Endothelial cell of umbilical vein (primary cell): ENCODE results near the gene SSTR5. TPM values are rescaled to one million over a fixed set of nuclear protein-coding genes. Genes with fewer than 3 reads are reported as not detected.

Source experiments
- BruUV-seq: library from RNA; stranded (reverse); fragments of 400-500 nt; replicated peaks from 2 replicates; lab custom pipeline; 2021; lab: Mats Ljungman, UMichigan
- CTCF ChIA-PET: fragments of 300-600, 350-600 bp; sonication (Branson Sonifier 250); formaldehyde crosslinking; loops from one replicate; lab custom pipeline; 2021; ENCODE audit warnings: antibody characterized with exemption, inconsistent platforms; lab: Charles Lee
- POLR2A ChIA-PET: fragments of 300-600, 350-600 bp; sonication (Branson Sonifier 250); formaldehyde crosslinking; loops from one replicate; lab custom pipeline; 2021; ENCODE audit warnings: antibody characterized with exemption, inconsistent platforms; lab: Charles Lee
- DNase-seq: peaks from one replicate; pipeline ENCODE4 v3.0.0-alpha.2; 2011; ENCODE audit warnings: low read depth, low spot score
- FAIRE-seq: peaks from 2 replicates; lab custom pipeline; 2011; peaks lifted over from hg19 to GRCh38; lab: Jason Lieb, UNC
- H2AFZ ChIP-seq: 2 replicates; pipeline ENCODE4 v1.6.0; 2012; ENCODE audit warnings: low read depth, low read length, control low read depth, inconsistent platforms
- H3K27ac ChIP-seq: 2 replicates; pipeline ENCODE4 v1.5.1; 2011; ENCODE audit warnings: low read depth, mild to moderate bottlenecking, control low read depth, low read length, moderate library complexity; ENCODE audit not compliant: insufficient read depth
- H3K27me3 ChIP-seq, 2 experiments: 2 replicates each; pipeline versions ENCODE4 v1.6.0 to v1.6.1; 2011; ENCODE audit warnings: low read length in 2 of 2, mixed read lengths in 1 of 2; ENCODE audit not compliant: control insufficient read depth in 2 of 2, insufficient read depth in 2 of 2
- H3K36me3 ChIP-seq, 2 experiments: 2 replicates in 1 of 2; 3 replicates in 1 of 2; pipeline ENCODE4 v1.5.1; 2011; ENCODE audit warnings: low read length in 2 of 2, mild to moderate bottlenecking in 1 of 2, moderate library complexity in 1 of 2; ENCODE audit not compliant: control insufficient read depth in 2 of 2, insufficient read depth in 2 of 2; ENCODE audit errors: extremely low read depth in 1 of 2
- H3K4me1 ChIP-seq: 3 replicates; pipeline ENCODE4 v1.5.1; 2011; ENCODE audit warnings: mild to moderate bottlenecking, low read length; ENCODE audit not compliant: control insufficient read depth, insufficient read depth; ENCODE audit errors: extremely low read depth
- H3K4me2 ChIP-seq: 2 replicates; pipeline ENCODE4 v1.6.1; 2011; ENCODE audit warnings: low read length, control low read depth, mixed read lengths; ENCODE audit not compliant: insufficient read depth
- H3K4me3 ChIP-seq, 3 experiments: fragments of 200-600 bp in 1 of 3; sonication (generic), shearing (Covaris generic) in 1 of 3; replicated peaks in 1 of 3; 2 replicates each; pipeline ENCODE4 v1.5.1; 2011 to 2016; ENCODE audit warnings: control low read depth in 3 of 3, low read length in 3 of 3, mild to moderate bottlenecking in 2 of 3, inconsistent platforms in 1 of 3, low read depth in 1 of 3, moderate library complexity in 1 of 3; ENCODE audit not compliant: insufficient read depth in 1 of 3
- H3K79me2 ChIP-seq: 2 replicates; pipeline ENCODE4 v1.6.0; 2012; ENCODE audit warnings: low read length, inconsistent platforms; ENCODE audit not compliant: control insufficient read depth, insufficient read depth
- H3K9ac ChIP-seq: replicated peaks from 2 replicates; pipeline ENCODE3; 2011; ENCODE audit warnings: low read length, control low read depth; ENCODE audit not compliant: insufficient read depth; ENCODE audit errors: extremely low read depth
- H3K9me1 ChIP-seq: replicated peaks from 3 replicates; pipeline ENCODE4 v1.6.0; 2011; ENCODE audit warnings: mild to moderate bottlenecking, low read length; ENCODE audit not compliant: control insufficient read depth, insufficient read depth; ENCODE audit errors: extremely low read depth
- H3K9me3 ChIP-seq: replicated peaks from 2 replicates; pipeline ENCODE4 v1.5.1; 2012; ENCODE audit warnings: low read length, inconsistent platforms; ENCODE audit not compliant: control insufficient read depth, insufficient read depth
- H4K20me1 ChIP-seq: replicated peaks from 2 replicates; pipeline ENCODE3; 2011; ENCODE audit warnings: mild to moderate bottlenecking, low read length; ENCODE audit not compliant: control insufficient read depth, insufficient read depth; ENCODE audit errors: extremely low read depth
- CTCF ChIP-seq, 2 donors: IDR thresholded peaks; 1 replicate in 1 of 2; 2 replicates in 1 of 2; pipeline ENCODE4 v1.5.1; 2011; ENCODE audit warnings: low read length in 2 of 2, mild to moderate bottlenecking in 2 of 2, moderate library complexity in 2 of 2, control low read depth in 1 of 2, inconsistent platforms in 1 of 2, low read depth in 1 of 2; ENCODE audit not compliant: insufficient read depth in 1 of 2; ENCODE audit errors: extremely low read depth in 1 of 2
- EZH2 ChIP-seq: IDR thresholded peaks from 2 replicates; pipeline ENCODE4 v1.6.1; 2012; ENCODE audit warnings: borderline replicate concordance, low read depth, mild to moderate bottlenecking, moderate library complexity, low read length, inconsistent platforms; ENCODE audit not compliant: severe bottlenecking
- FOS ChIP-seq: IDR thresholded peaks from 2 replicates; pipeline ENCODE4 v1.6.1; 2011; ENCODE audit warnings: mild to moderate bottlenecking, low read length, moderate library complexity, borderline replicate concordance; ENCODE audit not compliant: insufficient read depth
- GATA2 ChIP-seq: IDR thresholded peaks from 2 replicates; pipeline ENCODE4 v1.7.0; 2011; ENCODE audit warnings: low read depth, mild to moderate bottlenecking, moderate library complexity, mixed read lengths, low read length; ENCODE audit not compliant: insufficient read length, insufficient read depth
- JUN ChIP-seq: IDR thresholded peaks from 2 replicates; pipeline ENCODE4 v1.6.1; 2011; ENCODE audit warnings: borderline replicate concordance, low read depth; ENCODE audit not compliant: insufficient read length, insufficient read depth
- MAX ChIP-seq: IDR thresholded peaks from 2 replicates; pipeline ENCODE4 v1.6.1; 2011; ENCODE audit not compliant: insufficient read depth, insufficient read length
- MYC ChIP-seq: IDR thresholded peaks from one replicate; pipeline ENCODE4 v1.6.1; 2011; ENCODE audit warnings: mild to moderate bottlenecking, low read depth, low read length
- POLR2A ChIP-seq: IDR thresholded peaks from 2 replicates; pipeline ENCODE4 v1.6.1; 2012; ENCODE audit warnings: low read depth, mild to moderate bottlenecking, control low read depth, low read length
- POLR2AphosphoS5 ChIP-seq: IDR thresholded peaks from 2 replicates; pipeline ENCODE4 v1.6.1; 2012; ENCODE audit warnings: low read depth, mild to moderate bottlenecking, control low read depth, low read length, moderate library complexity; ENCODE audit not compliant: insufficient read depth
- dilution Hi-C: fragments of 300-500 bp; cut with MboI; formaldehyde crosslinking; loops from one replicate; pipeline ENCODE4 v1.15.0; 2019; ENCODE audit warnings: low sequenced_read_pairs; ENCODE audit not compliant: extremely low pct_ligation_motif_present
- intact Hi-C: fragments of 100-400 bp; cut with micrococcal nuclease; formaldehyde crosslinking; loops from one replicate; pipeline ENCODE4 v1.10.0; 2022
- polyA plus RNA-seq, 4 experiments: library from polyadenylated mRNA; depleted of rRNA in 3 of 4; stranded (reverse) in 3 of 4; unstranded in 1 of 4; fragments of >200 nt; gene quantifications; 2 replicates each; pipeline versions ENCODE4 v1.2.1 to v1.2.3, GENCODE V29; 2011 to 2012; ENCODE audit warnings: missing spikeins in 1 of 4
- total RNA-seq: library from RNA; stranded (reverse); gene quantifications from 2 replicates; pipeline ENCODE4 v1.2.3, GENCODE V29; 2021

SSTR5 gene
- total and polyA plus RNA-seq, 2 donors (not counting 3 experiments of a cell fraction or from before 2014, with no cell fraction given): 0.24 to 0.52 TPM

GRCh38 chr16:1122398-1122765 lies 49.8 kb downstream of the SSTR5 start:
- no peaks in the 10 kb centered on the region for H3K9me1 ChIP-seq
- H3K9me3 ChIP-seq: no peaks in the 10 kb centered on the region
- dilution Hi-C loops: no loop called here
- no peaks in the 10 kb centered on the region for H3K79me2 ChIP-seq
- no peaks in the 10 kb centered on the region for H3K4me1 ChIP-seq
- BruUV-seq: no TSS peak
- ChIA-PET POLR2A (no interaction called here), CTCF (no interaction called here)
- intact Hi-C loops: no loop called here
- H3K27ac ChIP-seq: no peak overlapping the region
- DNase-seq (no peak), FAIRE-seq (no peak)
- no peaks in the 10 kb centered on the region for H3K27me3 ChIP-seq
- H4K20me1 ChIP-seq: no peaks in the 10 kb centered on the region
- H3K4me3 ChIP-seq: no peak overlapping the region
- TF ChIP-seq EZH2 (no peak), POLR2AphosphoS5 (no peak), JUN (no peak), MYC (no peak), GATA2 (no peak), POLR2A (no peak), FOS (no peak), CTCF (IDR thresholded peaks at IDR 0.05; ENCODE audit: extremely low read depth in 1 of 2, insufficient read depth in 1 of 2, low read depth in 1 of 2, low read length in 2 of 2) (no peak), MAX (no peak)
- H3K36me3 ChIP-seq: no peaks in the 10 kb centered on the region
- H3K4me2 ChIP-seq: no peak overlapping the region
- H2AFZ ChIP-seq: no peak overlapping the region
- no peak overlapping the region for H3K9ac ChIP-seq
